Tibial nerve (tissue), 4 donors: ENCODE measurements around the gene MKKS. TPM values are rescaled to one million over a fixed set of nuclear protein-coding genes. Genes with fewer than 3 reads are reported as not detected.

Source experiments
- DNase-seq, 2 donors: peaks; one replicate each; pipeline ENCODE4 v3.0.0-alpha.2; 2019; ENCODE audit warnings: low spot score in 2 of 2
- H3K27ac ChIP-seq, 4 donors: fragments of 200-600 bp; sonication (generic) in 3 of 4; one replicate each; pipeline ENCODE4 v1.5.1; 2017 to 2019; ENCODE audit warnings: mild to moderate bottlenecking in 1 of 4
- H3K27me3 ChIP-seq, 2 donors: fragments of 200-600 bp; sonication (generic) in 1 of 2; one replicate each; pipeline versions ENCODE4 v1.5.1 to v1.6.0; 2017 to 2019
- H3K36me3 ChIP-seq, 3 donors: fragments of 200-600 bp; sonication (generic); one replicate each; pipeline ENCODE4 v1.5.1; 2018 to 2019
- H3K4me1 ChIP-seq, 4 donors: fragments of 200-600 bp; sonication (generic) in 3 of 4; one replicate each; pipeline ENCODE4 v1.5.1; 2017 to 2019
- H3K4me3 ChIP-seq, 4 donors: fragments of 200-600 bp; sonication (generic) in 3 of 4; one replicate each; pipeline ENCODE4 v1.5.1; 2017 to 2019; ENCODE audit warnings: mild to moderate bottlenecking in 1 of 4, moderate library complexity in 1 of 4
- H3K9me3 ChIP-seq, 4 donors: fragments of 200-600 bp; sonication (generic) in 3 of 4; one replicate each; pipeline ENCODE4 v1.5.1; 2017 to 2019
- CTCF ChIP-seq, 5 experiments: fragments of 200-600 bp in 3 of 5; fragments of 450-650 bp in 2 of 5; sonication (generic) in 3 of 5; IDR thresholded peaks; one replicate each; pipeline ENCODE4 v1.5.1; 2016 to 2019; ENCODE audit warnings: antibody characterized with exemption in 5 of 5, mild to moderate bottlenecking in 3 of 5, moderate library complexity in 2 of 5
- EP300 ChIP-seq, 2 donors: sonication (generic); formaldehyde crosslinking; IDR thresholded peaks; one replicate each; pipeline ENCODE4 v1.6.1; 2017; ENCODE audit warnings: antibody characterized with exemption in 2 of 2, mild to moderate bottlenecking in 1 of 2
- POLR2A ChIP-seq, 2 donors: fragments of 450-650 bp; IDR thresholded peaks; one replicate each; pipeline ENCODE4 v1.6.1; 2017; ENCODE audit warnings: antibody characterized with exemption in 2 of 2, mild to moderate bottlenecking in 2 of 2, moderate library complexity in 2 of 2
- WGBS, 2 donors: methylation state at CpG; one replicate each; pipeline ENCODE4 v1.1.5; 2018; 5-methylcytosine and 5-hydroxymethylcytosine counted together
- total RNA-seq, 4 donors: library from RNA; depleted of rRNA; stranded (reverse); fragments of >200 nt; gene quantifications; one replicate each; pipeline ENCODE4 v1.1.0, GENCODE V29; 2016

MKKS gene
- total RNA-seq, 4 donors from 2014 or later: 12.9 to 16.6 (median 16.0) TPM

- 93 to 100% methylated on average over 1 of the region's 1 CpG for WGBS, 2 donors
- H3K9me3 ChIP-seq: no peaks in the 10 kb centered on the region
- no peak for TF ChIP-seq CTCF (IDR thresholded peaks at IDR 0.05)
- no peak for TF ChIP-seq POLR2A (IDR thresholded peaks at IDR 0.05)
- no peak for TF ChIP-seq EP300 (IDR thresholded peaks at IDR 0.05)
- no peaks in the 10 kb centered on the region for H3K27me3 ChIP-seq
- H3K4me3 ChIP-seq: no peak overlapping the region
- no peak overlapping the region for H3K27ac ChIP-seq
- H3K4me1 ChIP-seq: peaks cover 0 to 3% (median 0%) of the 10 kb centered on the region in 4 donors
- H3K36me3 ChIP-seq: no peaks in the 10 kb centered on the region
- no peak for DNase-seq
These were observed 71.3 kb downstream of the MKKS start for GRCh38 chr20:10362674-10363073.

- Histone ChIP-seq H3K4me3 (no peak overlapping the region), H3K27ac (no peak overlapping the region), H3K27me3 (no peaks in the 10 kb centered on the region), H3K36me3 (no peaks in the 10 kb centered on the region), H3K4me1 (peaks cover 0 to 3% (median 0%) of the 10 kb centered on the region in 4 donors), H3K9me3 (no peaks in the 10 kb centered on the region)
- WGBS, 2 donors: 91 to 95% methylated on average over 1 of the region's 1 CpG
- no peak for DNase-seq
- TF ChIP-seq EP300 (IDR thresholded peaks at IDR 0.05): no peak
- TF ChIP-seq POLR2A (IDR thresholded peaks at IDR 0.05): no peak
- TF ChIP-seq CTCF (IDR thresholded peaks at IDR 0.05): no peak
These were observed 73.1 kb downstream of the MKKS start for GRCh38 chr20:10360878-10361277.

GRCh38 chr20:10359621-10360040 is 74.4 kb downstream of the MKKS start:
- Histone ChIP-seq H3K4me3 (no peak overlapping the region), H3K27ac (no peak overlapping the region), H3K27me3 (no peaks in the 10 kb centered on the region), H3K9me3 (no peaks in the 10 kb centered on the region), H3K4me1 (peaks cover 0 to 3% (median 0%) of the 10 kb centered on the region in 4 donors), H3K36me3 (no peaks in the 10 kb centered on the region)
- no peak for DNase-seq
- 7 to 16% methylated on average over 2 of the region's 2 CpGs for WGBS, 2 donors
- TF ChIP-seq POLR2A (IDR thresholded peaks at IDR 0.05) (no peak), CTCF (IDR thresholded peaks at IDR 0.05) (no peak), EP300 (IDR thresholded peaks at IDR 0.05) (no peak)

- no peak overlapping the region for H3K4me3 ChIP-seq
- no peaks in the 10 kb centered on the region for H3K27me3 ChIP-seq
- H3K36me3 ChIP-seq: no peaks in the 10 kb centered on the region
- DNase-seq: no peak
- H3K4me1 ChIP-seq: peaks cover 0 to 8% (median 0%) of the 10 kb centered on the region in 4 donors
- TF ChIP-seq POLR2A (IDR thresholded peaks at IDR 0.05) (no peak), CTCF (IDR thresholded peaks at IDR 0.05) (peak in 1 of 5 experiments; percentile 21), EP300 (IDR thresholded peaks at IDR 0.05) (no peak)
- no peaks in the 10 kb centered on the region for H3K9me3 ChIP-seq
- H3K27ac ChIP-seq: no peak overlapping the region
These were observed 76.0 kb downstream of the MKKS start for GRCh38 chr20:10357974-10358373.

- Histone ChIP-seq H3K36me3 (no peaks in the 10 kb centered on the region), H3K9me3 (no peaks in the 10 kb centered on the region), H3K4me1 (peaks cover 0 to 8% (median 0%) of the 10 kb centered on the region in 4 donors), H3K27me3 (no peaks in the 10 kb centered on the region), H3K4me3 (no peak overlapping the region), H3K27ac (no peak overlapping the region)
- 79 to 83% methylated on average over 8 of the region's 8 CpGs for WGBS, 2 donors
- TF ChIP-seq CTCF (IDR thresholded peaks at IDR 0.05) (no peak), EP300 (IDR thresholded peaks at IDR 0.05) (no peak), POLR2A (IDR thresholded peaks at IDR 0.05) (no peak)
- no peak for DNase-seq
These were observed 76.8 kb downstream of the MKKS start for GRCh38 chr20:10357061-10357708.
